Neuronal stem cell (in vitro differentiated cells): Measurements from ENCODE around the gene DDIT3. TPM values are rescaled to one million over a fixed set of nuclear protein-coding genes. Genes with fewer than 3 reads are reported as not detected.

Source experiments
- small RNA-seq: library from polyadenylated mRNA; stranded (forward); fragments of <200 nt; extraction: miRNeasy Mini kit (QIAGEN cat#:217004); gene quantifications from one replicate; pipeline ENCODE3, GENCODE V24; 2013; ENCODE audit not compliant: insufficient read depth

DDIT3 gene

Small RNA genes lying within 50 kb of the gene (small RNA-seq; reads per million reads assigned to genes)
- not detected for gene MIR616
